IMR-90 (cell line): ENCODE measurements around the gene TMPRSS6. TPM values are rescaled to one million over a fixed set of nuclear protein-coding genes. Genes with fewer than 3 reads are reported as not detected.

ENCODE experiments used
- ATAC-seq: fragments of 200-7000 bp; cut with Tn5 transposase; 2 replicates; pipeline ENCODE4 v1.9.1; 2020; ENCODE audit warnings: low read depth, mild to moderate bottlenecking, moderate library complexity
- BruUV-seq: library from RNA; stranded (reverse); fragments of 400-500 nt; replicated peaks from 2 replicates; lab custom pipeline; 2021; lab: Mats Ljungman, UMichigan
- CTCF ChIA-PET: fragments of 300-600 bp; formaldehyde crosslinking; extraction: SDS; loops from one replicate; lab custom pipeline; 2021; ENCODE audit warnings: antibody characterized with exemption; lab: Yijun Ruan, JAX
- POLR2A ChIA-PET: fragments of 300-600 bp; sonication (Branson Sonifier 250); formaldehyde crosslinking; loops from one replicate; lab custom pipeline; 2022; ENCODE audit warnings: antibody characterized with exemption; ENCODE audit not compliant: unreplicated experiment; lab: Charles Lee
- DNase-seq: peaks from one replicate; pipeline ENCODE4 v3.0.0; 2013
- H2AFZ ChIP-seq: replicated peaks from 2 replicates; pipeline ENCODE3; 2013; ENCODE audit warnings: low read length, mild to moderate bottlenecking; ENCODE audit not compliant: poor library complexity
- H2AK5ac ChIP-seq: 2 replicates; pipeline ENCODE4 v1.6.1; 2013; ENCODE audit warnings: low read depth, low read length, inconsistent platforms
- H2AK9ac ChIP-seq: replicated peaks from 2 replicates; pipeline ENCODE3; 2013; ENCODE audit warnings: mild to moderate bottlenecking, low read depth, low read length, moderate library complexity; ENCODE audit not compliant: poor library complexity
- H2BK120ac ChIP-seq: 2 replicates; pipeline ENCODE4 v1.6.1; 2013; ENCODE audit warnings: low read depth, low read length, inconsistent platforms
- H2BK15ac ChIP-seq: 3 replicates; pipeline ENCODE4 v1.6.1; 2013; ENCODE audit warnings: low read depth, low read length, inconsistent platforms
- H2BK20ac ChIP-seq: 2 replicates; pipeline ENCODE4 v1.6.1; 2013; ENCODE audit warnings: low read depth, mild to moderate bottlenecking, inconsistent platforms, low read length, moderate library complexity
- H2BK5ac ChIP-seq: 2 replicates; pipeline ENCODE4 v1.6.1; 2013; ENCODE audit warnings: mild to moderate bottlenecking, low read depth, low read length, inconsistent platforms; ENCODE audit not compliant: poor library complexity, severe bottlenecking
- H3K14ac ChIP-seq: replicated peaks from 2 replicates; pipeline ENCODE4 v1.6.1; 2013; ENCODE audit warnings: low read depth, low read length, inconsistent platforms
- H3K18ac ChIP-seq: 2 replicates; pipeline ENCODE4 v1.6.1; 2013; ENCODE audit warnings: low read depth, low read length, control low read depth
- H3K23ac ChIP-seq: 2 replicates; pipeline ENCODE4 v1.6.1; 2013; ENCODE audit warnings: low read depth, low read length, inconsistent platforms
- H3K27ac ChIP-seq: 2 replicates; pipeline ENCODE4 v1.5.1; 2013; ENCODE audit warnings: mild to moderate bottlenecking, control low read depth, low read length; ENCODE audit not compliant: insufficient read depth
- H3K27me3 ChIP-seq: 2 replicates; pipeline ENCODE4 v1.6.1; 2013; ENCODE audit warnings: low read length; ENCODE audit not compliant: control insufficient read depth, insufficient read depth
- H3K36me3 ChIP-seq: 2 replicates; pipeline ENCODE4 v1.6.1; 2013; ENCODE audit warnings: low read length, mixed read lengths; ENCODE audit not compliant: control insufficient read depth, insufficient read depth
- H3K4ac ChIP-seq: 2 replicates; pipeline ENCODE4 v1.6.1; 2013; ENCODE audit warnings: low read depth, low read length, inconsistent platforms
- H3K4me1 ChIP-seq: 2 replicates; pipeline ENCODE4 v1.6.1; 2013; ENCODE audit warnings: low read length, mixed read lengths; ENCODE audit not compliant: control insufficient read depth, insufficient read depth
- H3K4me2 ChIP-seq: 2 replicates; pipeline ENCODE4 v1.6.1; 2013; ENCODE audit warnings: low read depth, mild to moderate bottlenecking, control low read depth, low read length, moderate library complexity
- H3K4me3 ChIP-seq: 2 replicates; pipeline ENCODE4 v1.5.1; 2013; ENCODE audit warnings: low read depth, mild to moderate bottlenecking, control low read depth, low read length, moderate library complexity; ENCODE audit not compliant: insufficient read depth
- H3K56ac ChIP-seq: 2 replicates; pipeline ENCODE4 v1.6.1; 2013; ENCODE audit warnings: low read length, inconsistent platforms; ENCODE audit not compliant: insufficient read depth; ENCODE audit errors: extremely low read depth
- H3K79me1 ChIP-seq, 2 experiments: 2 replicates each; pipeline ENCODE4 v1.6.1; 2013; ENCODE audit warnings: low read length in 2 of 2, inconsistent platforms in 1 of 2, low read depth in 1 of 2
- H3K9ac ChIP-seq: 2 replicates; pipeline ENCODE4 v1.6.1; 2013; ENCODE audit warnings: low read depth, low read length, control low read depth
- H3K9me1 ChIP-seq: 2 replicates; pipeline ENCODE4 v1.6.1; 2013; ENCODE audit warnings: low read length, inconsistent platforms; ENCODE audit not compliant: insufficient read depth
- H3K9me3 ChIP-seq: 2 replicates; pipeline ENCODE4 v1.6.1; 2013; ENCODE audit warnings: low read length; ENCODE audit not compliant: control insufficient read depth, insufficient read depth
- H4K20me1 ChIP-seq: 2 replicates; pipeline ENCODE4 v1.6.1; 2013; ENCODE audit warnings: low read length, inconsistent platforms; ENCODE audit not compliant: insufficient read depth
- H4K5ac ChIP-seq: 2 replicates; pipeline ENCODE4 v1.6.1; 2013; ENCODE audit warnings: mild to moderate bottlenecking, low read depth, low read length, control low read depth
- H4K8ac ChIP-seq, 2 experiments: 2 replicates each; pipeline ENCODE4 v1.6.1; 2013; ENCODE audit warnings: low read depth in 2 of 2, low read length in 2 of 2, control low read depth in 1 of 2, inconsistent platforms in 1 of 2
- H4K91ac ChIP-seq: 2 replicates; pipeline ENCODE4 v1.6.1; 2013; ENCODE audit warnings: low read depth, low read length, inconsistent platforms; ENCODE audit not compliant: insufficient read depth
- MAZ ChIP-seq: IDR thresholded peaks from 2 replicates; pipeline ENCODE4 v1.6.1; 2012; ENCODE audit warnings: low read depth, mild to moderate bottlenecking, low read length, improper control_type of control experiment, moderate library complexity, borderline replicate concordance
- WGBS, 2 experiments: methylation state at CpG; one replicate each; pipeline versions ENCODE4 v1.1.5 to v1.1.7; 2013; ENCODE audit warnings: missing lambda C conversion rate in 2 of 2; ENCODE audit not compliant: insufficient read length in 1 of 2; ENCODE audit errors: extremely low coverage in 2 of 2; 5-methylcytosine and 5-hydroxymethylcytosine counted together
- dilution Hi-C: fragments of 300-500 bp; cut with HindIII; formaldehyde crosslinking; loops from one replicate; pipeline ENCODE4 v1.14.3; 2018; ENCODE audit warnings: low sequenced_read_pairs; ENCODE audit not compliant: unreplicated experiment
- in situ Hi-C: fragments of 300-500 bp; cut with MboI; formaldehyde crosslinking; loops from 3 replicates; pipeline ENCODE4 v1.14.3; 2019; ENCODE audit warnings: low sequenced_read_pairs, inconsistent platforms, mixed read lengths
- intact Hi-C: fragments of 100-400 bp; cut with micrococcal nuclease; formaldehyde crosslinking; loops from 2 replicates; pipeline ENCODE4 v1.10.0; 2022
- polyA plus RNA-seq, 3 experiments: library from polyadenylated mRNA; depleted of rRNA; stranded (reverse); fragments of >200 nt; gene quantifications; 2 replicates each; pipeline ENCODE4 v1.2.3, GENCODE V29; 2012; ENCODE audit warnings: low replicate concordance in 1 of 3
- total RNA-seq: library from RNA; depleted of rRNA; stranded (reverse); fragments of >200 nt; gene quantifications from 2 replicates; pipeline ENCODE4 v1.2.3, GENCODE V29; 2012
- TF ChIP-seq, protein P1 (sequence below): conservative IDR thresholded peaks from 2 replicates; pipeline ENCODE4 v1.5.1; 2012; ENCODE audit warnings: mild to moderate bottlenecking, low read depth, low read length, improper control_type of control experiment

TMPRSS6 gene
- total and polyA plus RNA-seq, 2 of the 4 experiments (the other 2 are of a cell fraction): not detected

DNA sequence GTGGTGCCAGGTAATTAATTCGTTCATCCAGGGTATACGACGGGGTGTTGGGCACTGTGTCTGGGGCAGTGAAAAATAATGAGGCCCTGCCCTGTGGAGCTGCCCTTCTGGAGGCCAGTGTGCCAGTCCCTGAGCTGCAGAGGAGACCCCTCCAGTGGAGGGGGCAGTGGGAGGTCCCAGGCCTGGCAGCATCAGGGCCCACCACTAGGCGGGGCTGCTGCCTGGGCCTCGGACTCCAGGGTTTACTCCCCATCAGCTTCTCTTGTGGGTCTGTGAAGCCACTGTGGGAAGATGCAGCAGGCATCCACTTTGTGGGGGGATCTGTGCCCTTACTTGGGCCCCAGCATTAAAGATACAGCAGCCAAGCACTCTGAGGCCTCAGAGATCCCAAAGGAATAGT lies 17.4 kb upstream of the TMPRSS6 start:
- H3K4me3 ChIP-seq: no peak overlapping the region
- no peak overlapping the region for H2BK15ac ChIP-seq
- no peak overlapping the region for H4K91ac ChIP-seq
- H3K79me1 ChIP-seq: no peaks in the 10 kb centered on the region
- H3K4me1 ChIP-seq: peaks cover 3% of the 10 kb centered on the region; the same call in 1 of the 2 replicates
- no peak overlapping the region for H2AK9ac ChIP-seq
- 82% methylated on average over 3 of the region's 5 CpGs; no CpG with 5 or more reads in 1 of the 2 experiments for WGBS, 2 experiments
- TF ChIP-seq, protein P1, sequence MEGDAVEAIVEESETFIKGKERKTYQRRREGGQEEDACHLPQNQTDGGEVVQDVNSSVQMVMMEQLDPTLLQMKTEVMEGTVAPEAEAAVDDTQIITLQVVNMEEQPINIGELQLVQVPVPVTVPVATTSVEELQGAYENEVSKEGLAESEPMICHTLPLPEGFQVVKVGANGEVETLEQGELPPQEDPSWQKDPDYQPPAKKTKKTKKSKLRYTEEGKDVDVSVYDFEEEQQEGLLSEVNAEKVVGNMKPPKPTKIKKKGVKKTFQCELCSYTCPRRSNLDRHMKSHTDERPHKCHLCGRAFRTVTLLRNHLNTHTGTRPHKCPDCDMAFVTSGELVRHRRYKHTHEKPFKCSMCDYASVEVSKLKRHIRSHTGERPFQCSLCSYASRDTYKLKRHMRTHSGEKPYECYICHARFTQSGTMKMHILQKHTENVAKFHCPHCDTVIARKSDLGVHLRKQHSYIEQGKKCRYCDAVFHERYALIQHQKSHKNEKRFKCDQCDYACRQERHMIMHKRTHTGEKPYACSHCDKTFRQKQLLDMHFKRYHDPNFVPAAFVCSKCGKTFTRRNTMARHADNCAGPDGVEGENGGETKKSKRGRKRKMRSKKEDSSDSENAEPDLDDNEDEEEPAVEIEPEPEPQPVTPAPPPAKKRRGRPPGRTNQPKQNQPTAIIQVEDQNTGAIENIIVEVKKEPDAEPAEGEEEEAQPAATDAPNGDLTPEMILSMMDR: 0 out of 2 replicates have a peak, but pooled peaks have one; percentile 16
- no peak for TF ChIP-seq MAZ
- H2BK20ac ChIP-seq: no peak overlapping the region
- no peak overlapping the region for H2AFZ ChIP-seq
- H3K9ac ChIP-seq: no peak overlapping the region
- no peak overlapping the region for H2BK120ac ChIP-seq
- DNase-seq (no peak), ATAC-seq (no peak)
- peaks cover 60% of the 10 kb centered on the region for H3K27me3 ChIP-seq
- no peaks in the 10 kb centered on the region for H3K36me3 ChIP-seq
- intact Hi-C loops (no loop called here), dilution Hi-C loops (no loop called here), in situ Hi-C loops (no loop called here)
- no peak overlapping the region for H3K56ac ChIP-seq
- H2BK5ac ChIP-seq: no peak overlapping the region
- ChIA-PET CTCF (no interaction called here), POLR2A (no interaction called here)
- no peak overlapping the region for H2AK5ac ChIP-seq
- no peak overlapping the region for H4K8ac ChIP-seq
- BruUV-seq: no TSS peak
- no peak overlapping the region for H3K27ac ChIP-seq
- no peak overlapping the region for H3K4me2 ChIP-seq
- no peak overlapping the region for H4K5ac ChIP-seq
- H3K23ac ChIP-seq: no peak overlapping the region
- no peak overlapping the region for H3K18ac ChIP-seq
- no peak overlapping the region for H3K14ac ChIP-seq
- no peaks in the 10 kb centered on the region for H4K20me1 ChIP-seq
- no peak overlapping the region for H3K4ac ChIP-seq
- H3K9me3 ChIP-seq: no peaks in the 10 kb centered on the region
- H3K9me1 ChIP-seq: no peaks in the 10 kb centered on the region
